HepG2 (cell line): Measurements from ENCODE around the gene DEFB131A. TPM values are rescaled to one million over a fixed set of nuclear protein-coding genes. Genes with fewer than 3 reads are reported as not detected.
"Not testable (repeated sequence)": the region's sequence is repeated elsewhere in the genome, so short reads cannot be mapped to it uniquely, and the experiment has no call there.

Experiments
- ATAC-seq: fragments of 200-7000 bp; cut with Tn5 transposase; 3 replicates; pipeline ENCODE4 v1.9.1; 2020; ENCODE audit warnings: mild to moderate bottlenecking, moderate library complexity
- BruUV-seq: library from RNA; stranded (reverse); fragments of 400-500 nt; replicated peaks from 2 replicates; lab custom pipeline; 2021; lab: Mats Ljungman, UMichigan
- CTCF ChIA-PET: fragments of 300-600 bp; formaldehyde crosslinking; extraction: SDS; loops from one replicate; lab custom pipeline; 2021; ENCODE audit warnings: low total read pairs, inconsistent platforms, low intra/inter-chr PET ratio; lab: Yijun Ruan, JAX
- POLR2A ChIA-PET: fragments of 350-600 bp; sonication (Branson Sonifier 250); formaldehyde crosslinking; loops from one replicate; lab custom pipeline; 2020; ENCODE audit warnings: antibody characterized with exemption, inconsistent platforms; lab: Yijun Ruan, JAX
- DNase-seq: peaks from one replicate; pipeline ENCODE4 v3.0.0-alpha.2; 2015; ENCODE audit warnings: low spot score
- FAIRE-seq: peaks from 3 replicates; lab custom pipeline; 2011; peaks lifted over from hg19 to GRCh38; lab: Jason Lieb, UNC
- H2AFZ ChIP-seq: one replicate; pipeline ENCODE4 v1.6.1; 2011; ENCODE audit warnings: low read length, inconsistent platforms
- H3K27ac ChIP-seq: fragments of 300-600 bp; 3 replicates; pipeline ENCODE4 v1.8.0; 2011; ENCODE audit warnings: mixed run types, mild to moderate bottlenecking, mixed read lengths, low read length, inconsistent platforms; ENCODE audit not compliant: insufficient read depth; ENCODE audit errors: extremely low read length
- H3K27me3 ChIP-seq, 2 experiments: fragments of 200-600 bp in 1 of 2; 2 replicates in 1 of 2; 3 replicates in 1 of 2; pipeline versions ENCODE4 v1.6.0 to v1.8.0; 2011; ENCODE audit warnings: low read length in 2 of 2, mild to moderate bottlenecking in 2 of 2, moderate library complexity in 2 of 2, inconsistent platforms in 1 of 2; ENCODE audit not compliant: insufficient read depth in 2 of 2, control insufficient read depth in 1 of 2
- H3K36me3 ChIP-seq, 2 experiments: fragments of 200-600 bp in 1 of 2; replicated peaks in 1 of 2; 2 replicates in 1 of 2; 3 replicates in 1 of 2; pipeline versions ENCODE4 v1.5.1 to v1.8.0; 2011; ENCODE audit warnings: low read length in 2 of 2, inconsistent platforms in 1 of 2; ENCODE audit not compliant: insufficient read depth in 2 of 2, control insufficient read depth in 1 of 2
- H3K4me1 ChIP-seq: 2 replicates; pipeline ENCODE4 v1.5.1; 2012; ENCODE audit warnings: low read length, inconsistent platforms; ENCODE audit not compliant: insufficient read depth
- H3K4me2 ChIP-seq: 2 replicates; pipeline ENCODE4 v1.6.0; 2011; ENCODE audit warnings: low read depth, low read length, inconsistent platforms
- H3K4me3 ChIP-seq, 3 experiments: fragments of 200-600 bp in 1 of 3; sonication (generic), shearing (Covaris generic) in 1 of 3; replicated peaks in 1 of 3; 2 replicates each; pipeline ENCODE4 v1.5.1; 2011 to 2016; ENCODE audit warnings: low read length in 3 of 3, inconsistent platforms in 2 of 3, low read depth in 2 of 3, mild to moderate bottlenecking in 2 of 3, control low read depth in 1 of 3, mixed read lengths in 1 of 3; ENCODE audit not compliant: insufficient read depth in 1 of 3
- H3K79me2 ChIP-seq: one replicate; pipeline ENCODE4 v1.6.1; 2011; ENCODE audit warnings: low read length, inconsistent platforms; ENCODE audit not compliant: insufficient read depth
- H3K9ac ChIP-seq: 2 replicates; pipeline ENCODE4 v1.6.0; 2011; ENCODE audit warnings: mild to moderate bottlenecking, low read depth, low read length, inconsistent platforms; ENCODE audit not compliant: insufficient read depth
- H3K9me3 ChIP-seq: 2 replicates; pipeline ENCODE4 v1.5.1; 2012; ENCODE audit warnings: mild to moderate bottlenecking, low read length
- H4K20me1 ChIP-seq: 2 replicates; pipeline ENCODE4 v1.6.0; 2011; ENCODE audit warnings: inconsistent platforms, mild to moderate bottlenecking, low read length, moderate library complexity; ENCODE audit not compliant: insufficient read depth
- WGBS: methylation state at CpG from one replicate; pipeline ENCODE4 v1.1.6; 2017; ENCODE audit warnings: low lambda C conversion rate; 5-methylcytosine and 5-hydroxymethylcytosine counted together
- in situ Hi-C: cut with HindIII; loops from 2 replicates; pipeline ENCODE4 v1.10.0; 2017; ENCODE audit warnings: low pct_unique_long_range_greater_than_20kb; ENCODE audit not compliant: extremely low pct_ligation_motif_present
- intact Hi-C: fragments of 100-400 bp; cut with micrococcal nuclease; formaldehyde crosslinking; loops from one replicate; pipeline ENCODE4 v1.10.0; 2022; ENCODE audit not compliant: unreplicated experiment
- polyA plus RNA-seq, 8 experiments: library from polyadenylated mRNA; depleted of rRNA in 3 of 8; stranded (reverse) in 7 of 8; unstranded in 1 of 8; fragments of >200 nt; fragmentation: Illumina TruSeq in 4 of 8; extraction: Trizol in 4 of 8; gene quantifications; 2 replicates each; pipeline versions ENCODE4 v1.2.1 to v1.2.3, GENCODE V29; 2011 to 2016; ENCODE audit warnings: low read depth in 4 of 8, missing spikeins in 1 of 8, mixed read lengths in 1 of 8; ENCODE audit not compliant: insufficient read depth in 1 of 8
- small RNA-seq, 3 experiments: library from RNA; depleted of rRNA; stranded (forward); fragments of <200 nt; gene quantifications; one replicate each; pipeline ENCODE3, GENCODE V24; 2012; ENCODE audit warnings: low read depth in 2 of 3, low replicate concordance in 1 of 3; ENCODE audit not compliant: insufficient read length in 3 of 3, insufficient read depth in 2 of 3
- total RNA-seq, 5 experiments: library from RNA; depleted of rRNA; stranded (reverse); fragments of >200 nt; fragmentation: Illumina TruSeq; extraction: Trizol; gene quantifications; 2 replicates each; pipeline ENCODE4 v1.2.3, GENCODE V29; 2016; ENCODE audit warnings: low read depth in 1 of 5
- TF ChIP-seq, protein P1 (sequence below): fragments of 450-650 bp; IDR thresholded peaks from 2 replicates; pipeline ENCODE4 v1.6.1; 2016

DEFB131A gene
- total and polyA plus RNA-seq, 2 of the 13 experiments (the other 11 are each of a cell fraction or from before 2014, with no cell fraction given), result not detected

DNA sequence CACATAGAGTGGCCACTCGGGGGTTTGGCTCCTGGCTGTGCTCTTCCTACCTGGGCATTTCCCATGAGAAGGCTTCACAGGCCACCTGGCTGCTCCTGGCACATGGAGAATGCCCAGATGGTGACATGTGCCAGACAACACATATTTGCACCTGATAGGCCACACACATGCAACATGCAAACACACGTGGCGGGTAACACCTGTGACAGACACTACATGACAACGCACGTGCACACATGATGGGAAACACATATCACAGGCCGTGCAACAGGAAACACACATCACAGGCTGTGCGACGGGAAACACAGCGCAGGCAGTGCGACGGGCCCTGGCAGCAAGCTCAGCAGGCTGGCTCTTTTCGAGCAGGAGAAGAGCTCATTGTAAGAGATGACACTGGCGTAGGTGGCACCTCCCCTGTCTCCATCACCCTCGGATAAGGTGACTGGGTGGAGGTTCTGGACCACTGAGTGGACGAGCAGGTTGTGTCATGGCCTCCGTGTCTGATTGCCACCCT lies 55.8 kb downstream of the DEFB131A start:
- DNase-seq, H3K4me1 ChIP-seq, H3K9me3 ChIP-seq, H4K20me1 ChIP-seq, H3K4me2 ChIP-seq, H3K27ac ChIP-seq, FAIRE-seq, H2AFZ ChIP-seq, H3K4me3 ChIP-seq, H3K79me2 ChIP-seq, CTCF ChIA-PET, in situ Hi-C loops, H3K36me3 ChIP-seq, POLR2A ChIA-PET, H3K27me3 ChIP-seq, H3K9ac ChIP-seq, intact Hi-C loops, BruUV-seq, ATAC-seq: not testable (repeated sequence)
- TF ChIP-seq, protein P1, sequence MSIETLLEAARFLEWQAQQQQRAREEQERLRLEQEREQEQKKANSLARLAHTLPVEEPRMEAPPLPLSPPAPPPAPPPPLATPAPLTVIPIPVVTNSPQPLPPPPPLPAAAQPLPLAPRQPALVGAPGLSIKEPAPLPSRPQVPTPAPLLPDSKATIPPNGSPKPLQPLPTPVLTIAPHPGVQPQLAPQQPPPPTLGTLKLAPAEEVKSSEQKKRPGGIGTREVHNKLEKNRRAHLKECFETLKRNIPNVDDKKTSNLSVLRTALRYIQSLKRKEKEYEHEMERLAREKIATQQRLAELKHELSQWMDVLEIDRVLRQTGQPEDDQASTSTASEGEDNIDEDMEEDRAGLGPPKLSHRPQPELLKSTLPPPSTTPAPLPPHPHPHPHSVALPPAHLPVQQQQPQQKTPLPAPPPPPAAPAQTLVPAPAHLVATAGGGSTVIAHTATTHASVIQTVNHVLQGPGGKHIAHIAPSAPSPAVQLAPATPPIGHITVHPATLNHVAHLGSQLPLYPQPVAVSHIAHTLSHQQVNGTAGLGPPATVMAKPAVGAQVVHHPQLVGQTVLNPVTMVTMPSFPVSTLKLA, result peak; percentile 98
- WGBS, result 38% methylated on average over 9 of the region's 16 CpGs

Small RNA genes within 50 kb of the gene (small RNA-seq; reads per million reads assigned to genes)
- gene RNA5SP153, result 0 reads per million in 3 experiments

Other genes starting within 250 kb of the DEFB131A start
- gene USP17L10, start 233.8 kb upstream of the DEFB131A start, total RNA-seq (2016; rRNA removed; fragmentation: Illumina TruSeq; extraction: Trizol), result not detected in 2 replicates
- not detected in 2 replicates for gene USP17L10, start 233.8 kb upstream of the DEFB131A start, polyA plus RNA-seq (2011; rRNA removed)
- gene USP17L11, start 229.0 kb upstream of the DEFB131A start, total RNA-seq (2016; rRNA removed; fragmentation: Illumina TruSeq; extraction: Trizol), result not detected in 2 replicates
- gene USP17L11, start 229.0 kb upstream of the DEFB131A start, polyA plus RNA-seq (2011; rRNA removed), result not detected in 2 replicates
- gene USP17L12, start 224.3 kb upstream of the DEFB131A start, total RNA-seq (2016; rRNA removed; fragmentation: Illumina TruSeq; extraction: Trizol), result not detected in 2 replicates
- gene USP17L12, start 224.3 kb upstream of the DEFB131A start, polyA plus RNA-seq (2011; rRNA removed), result not detected in 2 replicates
- not detected in 2 replicates for gene USP17L13, start 219.5 kb upstream of the DEFB131A start, total RNA-seq (2016; rRNA removed; fragmentation: Illumina TruSeq; extraction: Trizol)
- not detected in 2 replicates for gene USP17L13, start 219.5 kb upstream of the DEFB131A start, polyA plus RNA-seq (2011; rRNA removed)
- not detected in 2 replicates for gene USP17L15, start 210.0 kb upstream of the DEFB131A start, total RNA-seq (2016; rRNA removed; fragmentation: Illumina TruSeq; extraction: Trizol)
- not detected in 2 replicates for gene USP17L15, start 210.0 kb upstream of the DEFB131A start, polyA plus RNA-seq (2011; rRNA removed)
- gene USP17L17, start 200.5 kb upstream of the DEFB131A start, total RNA-seq (2016; rRNA removed; fragmentation: Illumina TruSeq; extraction: Trizol), result not detected in 2 replicates
- not detected in 2 replicates for gene USP17L17, start 200.5 kb upstream of the DEFB131A start, polyA plus RNA-seq (2011; rRNA removed)
- gene USP17L18, start 195.8 kb upstream of the DEFB131A start, total RNA-seq (2016; rRNA removed; fragmentation: Illumina TruSeq; extraction: Trizol), result not detected in 2 replicates
- not detected in 2 replicates for gene USP17L18, start 195.8 kb upstream of the DEFB131A start, polyA plus RNA-seq (2011; rRNA removed)
- not detected in 2 replicates for gene USP17L19, start 191.0 kb upstream of the DEFB131A start, total RNA-seq (2016; rRNA removed; fragmentation: Illumina TruSeq; extraction: Trizol)
- not detected in 2 replicates for gene USP17L19, start 191.0 kb upstream of the DEFB131A start, polyA plus RNA-seq (2011; rRNA removed)
- not detected in 2 replicates for gene USP17L20, start 186.3 kb upstream of the DEFB131A start, total RNA-seq (2016; rRNA removed; fragmentation: Illumina TruSeq; extraction: Trizol)
- gene USP17L20, start 186.3 kb upstream of the DEFB131A start, polyA plus RNA-seq (2011; rRNA removed), result not detected in 2 replicates
- not detected in 2 replicates for gene USP17L21, start 181.5 kb upstream of the DEFB131A start, total RNA-seq (2016; rRNA removed; fragmentation: Illumina TruSeq; extraction: Trizol)
- not detected in 2 replicates for gene USP17L21, start 181.5 kb upstream of the DEFB131A start, polyA plus RNA-seq (2011; rRNA removed)
- gene USP17L22, start 176.8 kb upstream of the DEFB131A start, total RNA-seq (2016; rRNA removed; fragmentation: Illumina TruSeq; extraction: Trizol), result not detected in 2 replicates
- gene USP17L22, start 176.8 kb upstream of the DEFB131A start, polyA plus RNA-seq (2011; rRNA removed), result not detected in 2 replicates
- not detected in 2 replicates for gene USP17L24, start 119.2 kb upstream of the DEFB131A start, total RNA-seq (2016; rRNA removed; fragmentation: Illumina TruSeq; extraction: Trizol)
- not detected in 2 replicates for gene USP17L24, start 119.2 kb upstream of the DEFB131A start, polyA plus RNA-seq (2011; rRNA removed)
- not detected in 2 replicates for gene USP17L25, start 114.5 kb upstream of the DEFB131A start, total RNA-seq (2016; rRNA removed; fragmentation: Illumina TruSeq; extraction: Trizol)
- gene USP17L25, start 114.5 kb upstream of the DEFB131A start, polyA plus RNA-seq (2011; rRNA removed), result not detected in 2 replicates
- not detected in 2 replicates for gene USP17L26, start 109.8 kb upstream of the DEFB131A start, total RNA-seq (2016; rRNA removed; fragmentation: Illumina TruSeq; extraction: Trizol)
- not detected in 2 replicates for gene USP17L26, start 109.8 kb upstream of the DEFB131A start, polyA plus RNA-seq (2011; rRNA removed)
- not detected in 2 replicates for gene USP17L5, start 105.0 kb upstream of the DEFB131A start, total RNA-seq (2016; rRNA removed; fragmentation: Illumina TruSeq; extraction: Trizol)
- not detected in 2 replicates for gene USP17L5, start 105.0 kb upstream of the DEFB131A start, polyA plus RNA-seq (2011; rRNA removed)
- not detected in 2 replicates for gene USP17L27, start 100.3 kb upstream of the DEFB131A start, total RNA-seq (2016; rRNA removed; fragmentation: Illumina TruSeq; extraction: Trizol)
- gene USP17L27, start 100.3 kb upstream of the DEFB131A start, polyA plus RNA-seq (2011; rRNA removed), result not detected in 2 replicates
- not detected in 2 replicates for gene USP17L28, start 95.5 kb upstream of the DEFB131A start, total RNA-seq (2016; rRNA removed; fragmentation: Illumina TruSeq; extraction: Trizol)
- not detected in 2 replicates for gene USP17L28, start 95.5 kb upstream of the DEFB131A start, polyA plus RNA-seq (2011; rRNA removed)
- not detected in 2 replicates for gene USP17L29, start 90.8 kb upstream of the DEFB131A start, total RNA-seq (2016; rRNA removed; fragmentation: Illumina TruSeq; extraction: Trizol)
- not detected in 2 replicates for gene USP17L29, start 90.8 kb upstream of the DEFB131A start, polyA plus RNA-seq (2011; rRNA removed)
- not detected in 2 replicates for gene USP17L30, start 81.3 kb upstream of the DEFB131A start, total RNA-seq (2016; rRNA removed; fragmentation: Illumina TruSeq; extraction: Trizol)
- not detected in 2 replicates for gene USP17L30, start 81.3 kb upstream of the DEFB131A start, polyA plus RNA-seq (2011; rRNA removed)